ENCODE data around the gene KRTAP10-6. TPM values are rescaled to one million over a fixed set of nuclear protein-coding genes. Genes with fewer than 3 reads are reported as not detected.

Gene KRTAP10-6
- total RNA-seq, 1 donor from 2014 or later, result not detected

DNA sequence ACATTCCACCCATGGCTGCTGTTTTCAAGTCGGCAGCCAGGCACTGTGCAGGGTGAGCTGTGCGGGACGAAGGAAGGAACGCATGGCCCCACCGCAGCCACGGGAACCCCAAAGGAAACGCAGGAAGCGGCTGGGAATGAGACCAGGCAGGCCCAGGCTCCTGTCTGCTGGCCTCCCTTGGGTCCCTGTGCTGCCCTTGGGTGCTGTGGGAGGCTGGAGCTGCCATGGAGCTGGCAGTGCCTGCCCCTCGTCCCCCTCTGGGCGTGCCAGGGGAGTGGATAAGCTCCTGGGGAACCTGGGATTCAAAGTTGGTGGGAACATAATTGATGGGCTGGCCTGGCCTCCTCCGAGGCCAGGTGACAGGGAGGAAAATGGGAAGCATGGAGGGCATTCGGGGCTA, 24.0 kb downstream of the KRTAP10-6 start:
- intact Hi-C loops (cut with DNase I), result no loop called here
- Histone ChIP-seq H3K4me1 (no peaks in the 10 kb centered on the region), H3K27me3 (no peaks in the 10 kb centered on the region), H3K9me3 (no peaks in the 10 kb centered on the region), H3K4me3 (no peak overlapping the region), H3K27ac (no peak overlapping the region), H3K36me3 (no peaks in the 10 kb centered on the region)
- TF ChIP-seq, protein P1, sequence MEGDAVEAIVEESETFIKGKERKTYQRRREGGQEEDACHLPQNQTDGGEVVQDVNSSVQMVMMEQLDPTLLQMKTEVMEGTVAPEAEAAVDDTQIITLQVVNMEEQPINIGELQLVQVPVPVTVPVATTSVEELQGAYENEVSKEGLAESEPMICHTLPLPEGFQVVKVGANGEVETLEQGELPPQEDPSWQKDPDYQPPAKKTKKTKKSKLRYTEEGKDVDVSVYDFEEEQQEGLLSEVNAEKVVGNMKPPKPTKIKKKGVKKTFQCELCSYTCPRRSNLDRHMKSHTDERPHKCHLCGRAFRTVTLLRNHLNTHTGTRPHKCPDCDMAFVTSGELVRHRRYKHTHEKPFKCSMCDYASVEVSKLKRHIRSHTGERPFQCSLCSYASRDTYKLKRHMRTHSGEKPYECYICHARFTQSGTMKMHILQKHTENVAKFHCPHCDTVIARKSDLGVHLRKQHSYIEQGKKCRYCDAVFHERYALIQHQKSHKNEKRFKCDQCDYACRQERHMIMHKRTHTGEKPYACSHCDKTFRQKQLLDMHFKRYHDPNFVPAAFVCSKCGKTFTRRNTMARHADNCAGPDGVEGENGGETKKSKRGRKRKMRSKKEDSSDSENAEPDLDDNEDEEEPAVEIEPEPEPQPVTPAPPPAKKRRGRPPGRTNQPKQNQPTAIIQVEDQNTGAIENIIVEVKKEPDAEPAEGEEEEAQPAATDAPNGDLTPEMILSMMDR (IDR thresholded peaks at IDR 0.05), result no peak
- DNase-seq (peak; percentile 59), ATAC-seq (peak; percentile 9)

DNA sequence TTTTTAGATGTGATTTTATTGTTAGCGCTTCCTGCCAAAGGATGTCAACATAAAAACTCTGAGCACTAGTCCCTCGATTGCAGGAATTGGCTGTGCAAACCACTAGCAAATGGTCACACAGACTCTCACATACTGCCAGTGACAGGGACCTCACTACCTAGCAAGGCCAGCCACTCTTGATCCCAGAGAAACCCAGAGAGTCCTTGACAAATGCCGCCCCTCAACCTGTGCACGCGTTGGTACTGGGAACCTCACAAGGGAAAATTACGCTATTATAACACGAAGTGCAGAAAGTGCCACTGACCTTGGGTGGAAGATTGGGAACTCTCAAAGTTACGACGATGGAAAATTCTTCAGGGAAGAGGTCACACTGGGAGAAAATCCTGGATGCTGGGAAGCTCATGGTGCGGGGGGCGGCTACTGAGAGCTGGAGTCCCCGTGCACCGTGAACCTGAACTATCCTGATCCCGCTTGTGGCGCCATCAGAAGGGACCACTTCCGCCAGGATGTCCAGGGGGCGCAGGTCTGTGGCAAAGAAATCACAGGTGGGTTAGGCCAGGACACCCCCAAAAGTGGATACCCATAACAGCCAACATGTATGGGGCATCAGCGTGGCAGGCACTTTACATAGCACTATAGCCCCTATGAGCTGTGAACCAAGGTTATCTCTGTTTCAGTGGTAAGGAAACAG, 24.7 kb downstream of the KRTAP10-6 start:
- Histone ChIP-seq H3K4me1 (no peaks in the 10 kb centered on the region), H3K4me3 (no peak overlapping the region), H3K36me3 (no peaks in the 10 kb centered on the region), H3K27me3 (no peaks in the 10 kb centered on the region), H3K9me3 (no peaks in the 10 kb centered on the region), H3K27ac (no peak overlapping the region)
- intact Hi-C loops (cut with DNase I), result no loop called here
- DNase-seq (peak; percentile 50), ATAC-seq (no peak)
- TF ChIP-seq, protein P1 (IDR thresholded peaks at IDR 0.05), result no peak

DNA sequence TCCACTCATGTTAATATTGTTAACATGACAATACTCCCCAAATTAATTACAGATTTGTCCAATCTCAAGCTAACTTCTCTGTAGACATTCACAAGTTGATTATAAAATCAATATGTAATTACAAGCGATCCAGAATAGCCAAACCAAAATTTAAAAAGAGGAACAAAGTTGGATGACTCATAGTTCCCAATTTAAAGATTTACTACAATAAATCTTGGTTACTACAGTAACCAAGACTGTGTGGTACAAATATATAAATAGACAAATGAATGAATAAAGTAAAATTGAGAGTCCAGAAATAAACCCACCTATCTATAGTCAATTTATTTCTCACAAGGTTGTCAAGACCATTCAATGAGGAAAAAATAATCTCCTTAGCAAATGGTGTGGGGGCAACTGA, 25.9 kb downstream of the KRTAP10-6 start:
- no peaks in the 10 kb centered on the region for H3K36me3 ChIP-seq
- TF ChIP-seq, protein P1 (IDR thresholded peaks at IDR 0.05), result no peak
- H3K4me1 ChIP-seq, result no peaks in the 10 kb centered on the region
- H3K27ac ChIP-seq, result no peak overlapping the region
- DNase-seq, result no peak
- no peaks in the 10 kb centered on the region for H3K27me3 ChIP-seq
- intact Hi-C loops (cut with DNase I), result no loop called here
- H3K4me3 ChIP-seq, result no peak overlapping the region
- no peaks in the 10 kb centered on the region for H3K9me3 ChIP-seq
- ATAC-seq, result peak; percentile 32

DNA sequence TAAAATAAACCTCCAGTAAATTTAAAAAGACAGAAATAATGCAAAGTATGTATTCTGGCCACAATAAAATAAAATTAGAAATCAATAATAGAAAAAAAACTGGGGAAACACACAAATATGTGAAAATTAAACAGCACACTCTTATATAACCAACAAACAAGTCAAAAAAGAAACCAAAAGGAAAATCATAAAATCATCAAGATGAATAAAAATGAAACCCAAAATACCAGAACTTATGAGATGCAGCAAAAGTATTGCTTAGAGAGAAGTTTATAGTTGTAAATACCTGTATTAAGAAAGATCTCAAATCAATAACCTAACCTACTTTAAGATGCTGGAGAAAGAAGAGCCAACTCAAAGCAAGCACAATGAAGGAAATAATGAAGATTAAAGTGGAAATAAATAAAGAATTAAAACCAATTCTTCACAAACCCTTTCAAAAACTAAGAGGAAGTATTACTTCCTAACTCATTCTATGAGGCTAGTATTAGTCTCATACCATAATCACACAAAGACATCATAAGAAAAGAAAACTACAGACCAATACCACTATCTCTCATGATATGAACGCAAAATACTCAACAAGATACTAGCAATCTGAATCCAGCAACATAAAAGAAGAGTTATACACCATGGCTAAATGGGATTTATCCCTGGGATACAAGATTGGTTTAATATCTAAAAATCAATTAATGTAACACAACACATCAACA, 27.3 kb downstream of the KRTAP10-6 start:
- no peak for DNase-seq
- Histone ChIP-seq H3K27me3 (no peaks in the 10 kb centered on the region), H3K4me3 (no peak overlapping the region), H3K4me1 (no peaks in the 10 kb centered on the region), H3K27ac (no peak overlapping the region), H3K36me3 (no peaks in the 10 kb centered on the region), H3K9me3 (no peaks in the 10 kb centered on the region)
- intact Hi-C loops (cut with DNase I), result no loop called here
- no peak for ATAC-seq
- TF ChIP-seq, protein P1 (IDR thresholded peaks at IDR 0.05), result no peak

DNA sequence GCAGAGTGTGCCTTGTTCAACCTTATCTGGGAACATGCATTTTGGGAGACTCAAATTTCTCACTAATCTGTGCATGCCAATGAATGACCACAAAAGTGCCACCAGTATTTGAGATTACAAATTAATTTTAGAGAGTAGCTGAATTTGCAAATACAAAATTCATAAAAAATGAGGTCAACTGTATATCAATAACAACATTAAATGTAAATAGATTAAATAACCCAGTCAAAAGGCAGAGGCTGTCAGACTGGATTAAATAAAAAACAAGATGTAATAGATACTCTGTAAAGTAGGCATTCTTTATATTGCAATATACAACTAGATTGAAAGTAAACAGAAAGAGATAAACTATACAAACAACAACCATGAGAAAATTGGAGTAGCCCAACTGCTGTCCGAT, 28.2 kb downstream of the KRTAP10-6 start:
- H3K36me3 ChIP-seq, result no peaks in the 10 kb centered on the region
- H3K9me3 ChIP-seq, result no peaks in the 10 kb centered on the region
- H3K4me1 ChIP-seq, result no peaks in the 10 kb centered on the region
- no peak overlapping the region for H3K4me3 ChIP-seq
- H3K27me3 ChIP-seq, result no peaks in the 10 kb centered on the region
- ATAC-seq, result no peak
- DNase-seq, result no peak
- TF ChIP-seq, protein P1 (IDR thresholded peaks at IDR 0.05), result no peak
- H3K27ac ChIP-seq, result no peak overlapping the region
- intact Hi-C loops (cut with DNase I), result no loop called here
